HEK293T (cell line): ENCODE results near the gene APOC3.

Experiments used
- ELF4 ChIP-seq: fragments of 450-650 bp; IDR thresholded peaks from 2 replicates; pipeline ENCODE4 v1.6.1; 2017; ENCODE audit warnings: antibody characterized with exemption
- FOXK2 ChIP-seq: fragments of 450-650 bp; IDR thresholded peaks from 2 replicates; pipeline ENCODE4 v1.6.1; 2016; ENCODE audit warnings: mild to moderate bottlenecking
- HDGF ChIP-seq: fragments of 450-650 bp; IDR thresholded peaks from 2 replicates; pipeline ENCODE4 v1.6.1; 2017; ENCODE audit warnings: antibody characterized with exemption, borderline replicate concordance

- TF ChIP-seq HDGF (no peak), ELF4 (no peak), FOXK2 (no peak)
These were observed 4.3 kb upstream of the APOC3 start for GRCh38 chr11:116825434-116825833.
